GM10248 (cell line): ENCODE results near the gene CNMD.
"Not testable (repeated sequence)": the region's sequence is repeated elsewhere in the genome, so short reads cannot be mapped to it uniquely, and the experiment has no call there.

Experiments used
- CTCF ChIA-PET: fragments of 300-600 bp; sonication (Branson Sonifier 250); formaldehyde crosslinking; extraction: SDS; loops from one replicate; lab custom pipeline; 2021; ENCODE audit warnings: antibody characterized with exemption; lab: Yijun Ruan, JAX
- POLR2A ChIA-PET: fragments of 350-650 bp; sonication (Branson Sonifier 250); formaldehyde crosslinking; extraction: SDS; loops from one replicate; lab custom pipeline; 2020; ENCODE audit warnings: antibody characterized with exemption; lab: Yijun Ruan, JAX
- DNase-seq: peaks from one replicate; pipeline ENCODE4 v3.0.0; 2012; ENCODE audit errors: extremely low spot score
- CTCF ChIP-seq: IDR thresholded peaks from 2 replicates; pipeline ENCODE4 v1.5.1; 2012; ENCODE audit warnings: mild to moderate bottlenecking, low read depth; ENCODE audit errors: extremely low read depth, missing control alignments, control extremely low read depth

Gene CNMD

GRCh38 chr13:52686376-52686775, 53.2 kb downstream of the CNMD start:
- CTCF ChIA-PET: interaction anchor here (0.6 to 2.1 kb wide), 4 partner anchors 10 to 23 kb away, joined by 3 to 4 read pairs (median 3); no protein-coding TSS in a partner anchor
- no peak for TF ChIP-seq CTCF
- POLR2A ChIA-PET: no interaction called here
- DNase-seq: no peak

GRCh38 chr13:52685806-52686205, 53.8 kb downstream of the CNMD start:
- POLR2A ChIA-PET, DNase-seq: not testable (repeated sequence)
- CTCF ChIA-PET: interaction anchor here (0.6 to 2.1 kb wide), 2 partner anchors 9 to 20 kb away, joined by 3 to 4 read pairs; no protein-coding TSS in a partner anchor

- CTCF ChIA-PET: interaction anchor here (1.4 to 1.9 kb wide), 3 partner anchors 12 to 25 kb away, joined by 5 to 8 read pairs (median 6); partner anchors contain the start of gene SUGT1
- TF ChIP-seq CTCF: no peak
- POLR2A ChIA-PET: no interaction called here
- no peak for DNase-seq
Measured at GRCh38 chr13:52677823-52678222, 61.8 kb downstream of the CNMD start.

GRCh38 chr13:52673465-52673864, 66.2 kb downstream of the CNMD start:
- ChIA-PET CTCF (interaction anchor here (0.8 to 1.5 kb wide), 4 partner anchors 9 to 136 kb away, joined by 3 read pairs; no protein-coding TSS in a partner anchor), POLR2A (no interaction called here)
- DNase-seq: no peak
- no peak for TF ChIP-seq CTCF

GRCh38 chr13:52670726-52671125, 68.9 kb downstream of the CNMD start:
- ChIA-PET CTCF (interaction anchor here (1.4 to 2.1 kb wide), 2 partner anchors 11 to 298 kb away, joined by 4 to 6 read pairs; no protein-coding TSS in a partner anchor), POLR2A (no interaction called here)
- no peak for DNase-seq
- TF ChIP-seq CTCF: no peak

- POLR2A ChIA-PET: no interaction called here
- CTCF ChIA-PET: no interaction called here
Measured at GRCh38 chr13:52669677-52670076, 69.9 kb downstream of the CNMD start.

More at GRCh38 chr13:52669677-52670076, 69.9 kb downstream of the CNMD start:
- DNase-seq: no peak
- TF ChIP-seq CTCF: no peak
